Measurements from ENCODE around the gene COG4.
"Not testable (repeated sequence)": the region's sequence is repeated elsewhere in the genome, so short reads cannot be mapped to it uniquely, and the experiment has no call there.

The COG4 gene

DNA sequence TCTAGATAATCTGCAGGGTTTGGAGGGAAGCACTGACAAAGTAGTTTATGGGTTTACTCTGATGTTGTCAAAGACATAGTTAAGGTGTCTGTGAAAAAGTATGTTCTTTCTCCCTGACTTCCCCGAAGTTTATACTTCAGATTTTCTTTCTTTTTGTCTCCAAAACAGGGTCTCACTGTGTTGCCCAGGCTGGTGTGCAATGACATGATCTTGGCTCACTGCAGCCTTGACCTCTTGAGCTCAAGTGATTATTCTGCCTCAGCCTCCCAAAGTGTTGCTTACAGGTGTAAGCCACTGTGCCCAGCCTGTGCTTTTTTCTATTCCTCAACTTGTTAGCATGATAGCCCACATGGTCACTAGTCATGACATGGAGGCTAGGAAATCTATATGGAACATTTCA, 21.2 kb upstream of the COG4 start:
- no peaks in the 10 kb centered on the region for H3K4me1 ChIP-seq (ENCODE audit: low read length)
- H3K9ac ChIP-seq (ENCODE audit: low read length) = no peak overlapping the region
- no peaks in the 10 kb centered on the region for H3K27me3 ChIP-seq (ENCODE audit: low read depth, low read length)
- no peak overlapping the region for H3K4me3 ChIP-seq (ENCODE audit: low read length)
- H3K9me3 ChIP-seq (ENCODE audit: insufficient read depth, low read length) = no peaks in the 10 kb centered on the region
- H3K79me2 ChIP-seq (ENCODE audit: low read length) = peaks cover 96% of the 10 kb centered on the region
- peaks cover 70% of the 10 kb centered on the region for H3K36me3 ChIP-seq (replicated peaks; ENCODE audit: low read depth, low read length)
- no peak overlapping the region for H3K4me2 ChIP-seq (ENCODE audit: low read length)
- no peak for TF ChIP-seq EZH2phosphoT487 (IDR thresholded peaks at IDR 0.05; ENCODE audit: low read depth)
- TF ChIP-seq, protein P1, sequence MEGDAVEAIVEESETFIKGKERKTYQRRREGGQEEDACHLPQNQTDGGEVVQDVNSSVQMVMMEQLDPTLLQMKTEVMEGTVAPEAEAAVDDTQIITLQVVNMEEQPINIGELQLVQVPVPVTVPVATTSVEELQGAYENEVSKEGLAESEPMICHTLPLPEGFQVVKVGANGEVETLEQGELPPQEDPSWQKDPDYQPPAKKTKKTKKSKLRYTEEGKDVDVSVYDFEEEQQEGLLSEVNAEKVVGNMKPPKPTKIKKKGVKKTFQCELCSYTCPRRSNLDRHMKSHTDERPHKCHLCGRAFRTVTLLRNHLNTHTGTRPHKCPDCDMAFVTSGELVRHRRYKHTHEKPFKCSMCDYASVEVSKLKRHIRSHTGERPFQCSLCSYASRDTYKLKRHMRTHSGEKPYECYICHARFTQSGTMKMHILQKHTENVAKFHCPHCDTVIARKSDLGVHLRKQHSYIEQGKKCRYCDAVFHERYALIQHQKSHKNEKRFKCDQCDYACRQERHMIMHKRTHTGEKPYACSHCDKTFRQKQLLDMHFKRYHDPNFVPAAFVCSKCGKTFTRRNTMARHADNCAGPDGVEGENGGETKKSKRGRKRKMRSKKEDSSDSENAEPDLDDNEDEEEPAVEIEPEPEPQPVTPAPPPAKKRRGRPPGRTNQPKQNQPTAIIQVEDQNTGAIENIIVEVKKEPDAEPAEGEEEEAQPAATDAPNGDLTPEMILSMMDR (IDR thresholded peaks at IDR 0.05; ENCODE audit: low read depth, low read length) = no peak
- H2AFZ ChIP-seq (ENCODE audit: low read depth, low read length) = no peak overlapping the region
- H4K20me1 ChIP-seq (ENCODE audit: insufficient read depth, low read length) = peaks cover 70% of the 10 kb centered on the region
- no peak overlapping the region for H3K27ac ChIP-seq (ENCODE audit: low read length)

DNA sequence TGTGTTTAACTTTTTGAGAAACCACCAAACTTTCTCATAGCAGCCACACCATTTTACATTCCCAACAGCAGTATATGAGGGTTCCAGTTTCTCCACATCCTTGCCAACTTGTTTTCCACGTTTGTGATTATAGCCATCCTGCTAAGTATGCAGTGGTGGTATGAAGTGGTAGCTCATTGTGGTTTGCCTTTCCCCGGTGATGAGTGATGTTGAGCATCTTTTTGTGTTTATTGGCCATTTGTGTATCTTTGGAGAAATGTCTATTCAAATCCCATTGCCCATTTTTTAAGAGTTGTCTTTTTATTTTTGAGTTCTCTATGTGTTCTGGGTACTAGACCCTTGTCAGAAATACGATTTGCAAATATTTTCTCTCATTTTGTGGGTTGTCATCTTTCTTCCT, 17.6 kb upstream of the COG4 start:
- H3K4me1 ChIP-seq (ENCODE audit: low read length) = no peaks in the 10 kb centered on the region
- H3K9ac ChIP-seq (ENCODE audit: low read length) = no peak overlapping the region
- TF ChIP-seq, protein P1 (IDR thresholded peaks at IDR 0.05; ENCODE audit: low read depth, low read length) = no peak
- TF ChIP-seq EZH2phosphoT487 (IDR thresholded peaks at IDR 0.05; ENCODE audit: low read depth) = no peak
- H3K4me3 ChIP-seq (ENCODE audit: low read length) = no peak overlapping the region
- H3K27ac ChIP-seq (ENCODE audit: low read length) = no peak overlapping the region
- no peak overlapping the region for H3K4me2 ChIP-seq (ENCODE audit: low read length)
- H3K79me2 ChIP-seq (ENCODE audit: low read length) = peaks cover 98% of the 10 kb centered on the region
- peaks cover 72% of the 10 kb centered on the region for H4K20me1 ChIP-seq (ENCODE audit: insufficient read depth, low read length)
- H2AFZ ChIP-seq (ENCODE audit: low read depth, low read length) = no peak overlapping the region
- H3K27me3 ChIP-seq (ENCODE audit: low read depth, low read length) = no peaks in the 10 kb centered on the region
- H3K36me3 ChIP-seq (replicated peaks; ENCODE audit: low read depth, low read length) = peaks cover 71% of the 10 kb centered on the region
- H3K9me3 ChIP-seq (ENCODE audit: insufficient read depth, low read length) = no peaks in the 10 kb centered on the region

DNA sequence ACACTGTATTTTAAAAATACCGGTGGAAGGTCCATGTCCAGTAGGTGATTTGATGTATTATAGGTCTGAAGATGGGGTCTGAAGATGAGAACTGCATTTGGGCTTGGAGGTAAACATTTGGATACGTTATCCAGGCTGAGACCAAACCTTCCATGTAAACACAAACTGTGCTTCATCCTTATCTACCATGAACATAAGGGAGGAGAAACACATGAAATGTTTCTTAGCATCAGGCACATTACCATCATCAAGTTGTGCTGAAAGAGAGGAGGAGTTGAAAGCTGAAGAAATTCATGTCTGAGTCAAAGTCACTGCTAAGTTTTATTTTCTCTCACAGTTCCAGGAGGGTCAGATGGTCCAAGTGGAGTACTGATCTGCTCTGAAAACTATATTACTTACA, 11.6 kb upstream of the COG4 start:
- no peak overlapping the region for H3K27ac ChIP-seq (ENCODE audit: low read length)

DNA sequence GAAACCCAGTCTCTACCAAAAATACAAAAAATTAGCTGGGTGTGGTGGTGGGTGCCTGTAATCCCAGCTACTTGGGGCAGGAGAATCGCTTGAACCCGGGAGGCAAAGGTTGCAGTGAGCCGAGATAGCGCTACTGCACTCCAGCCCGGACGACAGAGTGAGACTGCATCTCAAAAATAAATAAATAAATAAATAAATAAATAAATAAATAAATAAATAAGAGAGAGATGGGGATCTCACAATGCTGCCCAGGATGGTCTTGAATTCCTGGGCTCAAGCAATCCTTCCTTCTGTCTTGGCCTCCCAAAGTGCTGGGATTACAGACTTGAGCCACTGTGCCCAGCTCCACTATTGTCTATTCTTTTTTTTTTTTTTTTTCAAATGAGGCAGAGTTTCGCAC, 6.6 kb upstream of the COG4 start:
- Histone ChIP-seq H3K4me1 (ENCODE audit: low read length) (peaks cover 24% of the 10 kb centered on the region), H3K36me3 (replicated peaks; ENCODE audit: low read depth, low read length) (peaks cover 66% of the 10 kb centered on the region), H4K20me1 (ENCODE audit: insufficient read depth, low read length) (peaks cover 85% of the 10 kb centered on the region), H3K79me2 (ENCODE audit: low read length) (peaks cover 99% of the 10 kb centered on the region)
- H3K27me3 ChIP-seq (ENCODE audit: low read depth, low read length); H3K9ac ChIP-seq (ENCODE audit: low read length); H2AFZ ChIP-seq (ENCODE audit: low read depth, low read length); H3K4me3 ChIP-seq (ENCODE audit: low read length); H3K9me3 ChIP-seq (ENCODE audit: insufficient read depth, low read length); H3K4me2 ChIP-seq (ENCODE audit: low read length); H3K27ac ChIP-seq (ENCODE audit: low read length): not testable (repeated sequence)

More for the DNA sequence above, 11.6 kb upstream of the COG4 start:
- no peaks in the 10 kb centered on the region for H3K4me1 ChIP-seq (ENCODE audit: low read length)
- peaks cover 99% of the 10 kb centered on the region for H3K79me2 ChIP-seq (ENCODE audit: low read length)
- no peak overlapping the region for H2AFZ ChIP-seq (ENCODE audit: low read depth, low read length)
- H4K20me1 ChIP-seq (ENCODE audit: insufficient read depth, low read length) = peaks cover 74% of the 10 kb centered on the region
- H3K27me3 ChIP-seq (ENCODE audit: low read depth, low read length) = no peaks in the 10 kb centered on the region
- peaks cover 74% of the 10 kb centered on the region for H3K36me3 ChIP-seq (replicated peaks; ENCODE audit: low read depth, low read length)
- no peak overlapping the region for H3K9ac ChIP-seq (ENCODE audit: low read length)
- H3K4me2 ChIP-seq (ENCODE audit: low read length) = no peak overlapping the region
- TF ChIP-seq, protein P1 (IDR thresholded peaks at IDR 0.05; ENCODE audit: low read depth, low read length) = no peak
- TF ChIP-seq EZH2phosphoT487 (IDR thresholded peaks at IDR 0.05; ENCODE audit: low read depth) = no peak
- no peak overlapping the region for H3K4me3 ChIP-seq (ENCODE audit: low read length)
- H3K9me3 ChIP-seq (ENCODE audit: insufficient read depth, low read length) = no peaks in the 10 kb centered on the region
